HepG2 (cell line): Measurements from ENCODE around the gene PRR30. TPM values are rescaled to one million over a fixed set of nuclear protein-coding genes. Genes with fewer than 3 reads are reported as not detected.
A peak's percentile ranks its signal among the peaks of the same experiment; 100 is the strongest.

Experiments
- ATF7-NPFF ChIP-seq: sonication (generic); formaldehyde crosslinking; IDR thresholded peaks from 2 replicates; pipeline ENCODE4 v1.8.1; 2023; ENCODE audit warnings: mild to moderate bottlenecking, low read depth, missing genetic modification reagents, moderate library complexity
- CREB3 ChIP-seq: sonication (generic); formaldehyde crosslinking; IDR thresholded peaks from 2 replicates; pipeline ENCODE4 v1.5.0; 2020; ENCODE audit warnings: missing genetic modification reagents
- GATAD1 ChIP-seq: IDR thresholded peaks from 2 replicates; pipeline ENCODE4 v1.6.1; 2016; ENCODE audit warnings: missing genetic modification reagents, missing compliant biosample characterization
- ISX ChIP-seq: sonication (generic); formaldehyde crosslinking; conservative IDR thresholded peaks from 2 replicates; pipeline ENCODE4 v1.5.0; 2020; ENCODE audit warnings: missing genetic modification reagents
- MTERF4 ChIP-seq: sonication (generic); formaldehyde crosslinking; IDR thresholded peaks from 2 replicates; pipeline ENCODE4 v1.8.0; 2023; ENCODE audit warnings: mild to moderate bottlenecking, missing genetic modification reagents
- NPAS2 ChIP-seq: sonication (generic); formaldehyde crosslinking; IDR thresholded peaks from 2 replicates; pipeline ENCODE4 v1.8.0; 2022; ENCODE audit warnings: mild to moderate bottlenecking, missing genetic modification reagents, borderline replicate concordance
- SMARCE1 ChIP-seq: fragments of 450-650 bp; IDR thresholded peaks from 2 replicates; pipeline ENCODE4 v1.6.1; 2017; ENCODE audit warnings: borderline replicate concordance
- SMC3 ChIP-seq: IDR thresholded peaks from 2 replicates; pipeline ENCODE4 v1.6.1; 2011; ENCODE audit warnings: low read length, improper control_type of control experiment
- SPEN ChIP-seq: sonication (generic); formaldehyde crosslinking; IDR thresholded peaks from 2 replicates; pipeline ENCODE4 v1.5.1; 2020; ENCODE audit warnings: low read depth, mild to moderate bottlenecking, missing genetic modification reagents
- SSRP1 ChIP-seq: IDR thresholded peaks from 2 replicates; pipeline ENCODE4 v1.6.1; 2016; ENCODE audit warnings: control low read depth
- ZBTB39 ChIP-seq: sonication (generic); formaldehyde crosslinking; IDR thresholded peaks from 2 replicates; pipeline ENCODE4 v1.5.0; 2020; ENCODE audit warnings: missing genetic modification reagents
- ZFP82 ChIP-seq: sonication (generic); formaldehyde crosslinking; IDR thresholded peaks from 2 replicates; pipeline ENCODE4 v1.5.1; 2020; ENCODE audit warnings: mild to moderate bottlenecking, missing genetic modification reagents, borderline replicate concordance
- ZNF10 ChIP-seq: sonication (generic); formaldehyde crosslinking; IDR thresholded peaks from 2 replicates; pipeline ENCODE4 v1.4.0; 2020; ENCODE audit warnings: mild to moderate bottlenecking, low read depth, missing genetic modification reagents, borderline replicate concordance
- ZNF121 ChIP-seq: sonication (generic); formaldehyde crosslinking; IDR thresholded peaks from 2 replicates; pipeline ENCODE4 v1.5.0; 2020; ENCODE audit warnings: mild to moderate bottlenecking, missing genetic modification reagents
- ZNF280D ChIP-seq: sonication (generic); formaldehyde crosslinking; IDR thresholded peaks from 2 replicates; pipeline ENCODE4 v1.5.1; 2020; ENCODE audit warnings: mild to moderate bottlenecking, missing genetic modification reagents
- ZNF563 ChIP-seq: sonication (generic); formaldehyde crosslinking; IDR thresholded peaks from 2 replicates; pipeline ENCODE4 v1.8.0; 2022; ENCODE audit warnings: mild to moderate bottlenecking, moderate library complexity, missing genetic modification reagents
- ZNF572 ChIP-seq: sonication (generic); formaldehyde crosslinking; IDR thresholded peaks from 2 replicates; pipeline ENCODE4 v1.5.1; 2020; ENCODE audit warnings: mild to moderate bottlenecking, missing genetic modification reagents
- ZNF772 ChIP-seq: sonication (generic); formaldehyde crosslinking; IDR thresholded peaks from 2 replicates; pipeline ENCODE4 v1.5.0; 2020; ENCODE audit warnings: mild to moderate bottlenecking, missing genetic modification reagents
- ZSCAN31 ChIP-seq: sonication (generic); formaldehyde crosslinking; IDR thresholded peaks from 2 replicates; pipeline ENCODE4 v1.5.0; 2020; ENCODE audit warnings: low read depth, mild to moderate bottlenecking, missing genetic modification reagents
- polyA plus RNA-seq, 8 experiments: library from polyadenylated mRNA; depleted of rRNA in 3 of 8; stranded (reverse) in 7 of 8; unstranded in 1 of 8; fragments of >200 nt; fragmentation: Illumina TruSeq in 4 of 8; extraction: Trizol in 4 of 8; gene quantifications; 2 replicates each; pipeline versions ENCODE4 v1.2.1 to v1.2.3, GENCODE V29; 2011 to 2016; ENCODE audit warnings: low read depth in 4 of 8, missing spikeins in 1 of 8, mixed read lengths in 1 of 8; ENCODE audit not compliant: insufficient read depth in 1 of 8
- total RNA-seq, 5 experiments: library from RNA; depleted of rRNA; stranded (reverse); fragments of >200 nt; fragmentation: Illumina TruSeq; extraction: Trizol; gene quantifications; 2 replicates each; pipeline ENCODE4 v1.2.3, GENCODE V29; 2016; ENCODE audit warnings: low read depth in 1 of 5

PRR30 gene
- total and polyA plus RNA-seq, 2 of the 13 experiments (the other 11 are each of a cell fraction or from before 2014, with no cell fraction given): not detected

GRCh38 chr2:27177441-27178351 lies 38.5 kb upstream of the PRR30 start (continued):
- TF ChIP-seq ZBTB39 (CRISPR knock-in tag) (0 out of 2 replicates have a peak, but pooled peaks have one; percentile 57), SMC3 (peak; percentile 27), SSRP1 (peak; percentile 30; the same call in 1 of the 2 replicates), SPEN (CRISPR knock-in tag) (peak; percentile 23), ATF7-NPFF (CRISPR knock-in tag) (no peak), ISX (CRISPR knock-in tag) (no peak), ZNF121 (peak; percentile 76), ZNF563 (CRISPR knock-in tag) (peak; percentile 93), ZNF280D (peak; percentile 93; the same call in 1 of the 2 replicates), ZFP82 (CRISPR knock-in tag) (0 out of 2 replicates have a peak, but pooled peaks have one; percentile 10), NPAS2 (CRISPR knock-in tag) (no peak), ZNF10 (CRISPR knock-in tag) (no peak), SMARCE1 (no peak), MTERF4 (CRISPR knock-in tag) (0 out of 2 replicates have a peak, but pooled peaks have one; percentile 67), CREB3 (CRISPR knock-in tag) (no peak; the same call in 1 of the 2 replicates), ZNF772 (CRISPR knock-in tag) (peak; percentile 73; the same call in 1 of the 2 replicates), GATAD1 (peak; percentile 51), ZNF572 (no peak), ZSCAN31 (0 out of 2 replicates have a peak, but pooled peaks have one; percentile 60)
